Activated naive CD4-positive, alpha-beta T cell treated with anti-CD3 and anti-CD28 coated beads, Interleukin-2, amount 50 U/mL, for 24 hours (primary cell): Measurements from ENCODE around the gene CNTNAP2.
"Not testable (repeated sequence)": the region's sequence is repeated elsewhere in the genome, so short reads cannot be mapped to it uniquely, and the experiment has no call there.

ENCODE experiments used
- H3K27ac Mint-ChIP-seq: one replicate; pipeline ENCODE4 v1.8.0; 2021; ENCODE audit warnings: mild to moderate bottlenecking, mixed read lengths
- H3K27me3 Mint-ChIP-seq: one replicate; pipeline ENCODE4 v1.8.0; 2021; ENCODE audit warnings: mixed read lengths
- H3K36me3 Mint-ChIP-seq: one replicate; pipeline ENCODE4 v1.8.0; 2021; ENCODE audit warnings: mixed read lengths
- H3K4me1 Mint-ChIP-seq: one replicate; pipeline ENCODE4 v1.8.0; 2021; ENCODE audit warnings: mixed read lengths
- H3K4me3 Mint-ChIP-seq: one replicate; pipeline ENCODE4 v1.8.0; 2021; ENCODE audit warnings: mild to moderate bottlenecking, mixed read lengths
- H3K9me3 Mint-ChIP-seq: one replicate; pipeline ENCODE4 v1.8.0; 2021; ENCODE audit warnings: mixed read lengths

CNTNAP2 gene

DNA sequence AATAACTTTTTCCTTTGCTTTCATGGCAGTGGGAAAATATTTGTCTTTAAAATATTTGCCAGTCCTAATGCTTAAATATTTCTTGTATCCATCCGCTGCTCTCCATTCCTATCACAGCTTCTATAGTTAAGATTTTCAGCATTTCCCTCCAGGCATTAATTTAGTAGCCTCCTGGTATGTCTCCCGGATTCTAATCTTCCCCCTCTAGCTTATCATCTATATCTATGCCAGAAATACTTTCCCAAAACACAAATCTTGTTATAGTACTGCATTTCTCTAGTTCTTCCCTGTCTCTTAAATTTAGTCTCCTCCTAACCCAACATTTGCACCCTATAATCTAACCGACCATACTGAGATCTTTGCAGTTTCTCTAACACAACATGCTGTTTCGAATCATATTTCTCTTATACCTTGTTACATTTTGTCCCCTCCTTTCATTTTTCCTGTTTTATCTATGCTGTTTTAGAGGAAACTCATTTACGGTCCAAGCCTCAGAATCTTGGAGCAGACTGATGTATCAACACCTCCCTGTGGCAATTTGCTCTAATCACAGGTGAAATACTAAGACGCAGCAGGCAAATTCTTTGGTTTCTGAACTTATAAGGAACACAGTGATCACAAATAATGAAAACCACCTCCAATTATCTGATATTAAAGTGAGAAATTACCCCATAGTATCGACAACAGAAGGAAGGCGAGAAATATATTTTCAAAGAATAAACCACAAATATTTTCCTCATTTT lies 10.3 kb downstream of the CNTNAP2 start:
- H3K9me3 Mint-ChIP-seq: peaks cover 5% of the 10 kb centered on the region
- no peak overlapping the region for H3K27ac Mint-ChIP-seq

DNA sequence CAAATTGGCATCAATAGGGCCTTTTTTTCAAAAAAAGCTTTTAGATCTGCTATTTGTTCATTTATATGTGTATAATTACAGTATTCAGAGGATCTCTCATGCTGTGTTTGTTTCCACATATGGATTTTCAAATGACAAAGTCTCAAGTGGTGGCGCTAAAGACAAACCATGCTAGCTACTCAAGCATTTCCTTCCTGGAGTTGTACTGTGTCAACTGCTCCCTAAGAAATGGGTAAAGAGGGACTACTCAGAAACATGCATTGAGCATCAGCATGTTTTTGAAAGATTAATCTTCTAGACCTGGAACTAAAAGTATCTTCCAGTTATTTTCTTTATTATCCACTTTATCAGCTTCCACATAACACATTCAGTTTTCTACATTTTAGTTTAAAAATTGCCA lies 12.7 kb downstream of the CNTNAP2 start:
- Mint-ChIP-seq H3K36me3 (no peaks in the 10 kb centered on the region), H3K27ac (no peak overlapping the region), H3K4me3 (no peak overlapping the region), H3K27me3 (no peaks in the 10 kb centered on the region), H3K4me1 (no peaks in the 10 kb centered on the region), H3K9me3 (peaks cover 5% of the 10 kb centered on the region)

More for the DNA sequence above, 10.3 kb downstream of the CNTNAP2 start:
- H3K27me3 Mint-ChIP-seq: no peaks in the 10 kb centered on the region
- H3K4me1 Mint-ChIP-seq: no peaks in the 10 kb centered on the region
- H3K36me3 Mint-ChIP-seq: no peaks in the 10 kb centered on the region
- no peak overlapping the region for H3K4me3 Mint-ChIP-seq

DNA sequence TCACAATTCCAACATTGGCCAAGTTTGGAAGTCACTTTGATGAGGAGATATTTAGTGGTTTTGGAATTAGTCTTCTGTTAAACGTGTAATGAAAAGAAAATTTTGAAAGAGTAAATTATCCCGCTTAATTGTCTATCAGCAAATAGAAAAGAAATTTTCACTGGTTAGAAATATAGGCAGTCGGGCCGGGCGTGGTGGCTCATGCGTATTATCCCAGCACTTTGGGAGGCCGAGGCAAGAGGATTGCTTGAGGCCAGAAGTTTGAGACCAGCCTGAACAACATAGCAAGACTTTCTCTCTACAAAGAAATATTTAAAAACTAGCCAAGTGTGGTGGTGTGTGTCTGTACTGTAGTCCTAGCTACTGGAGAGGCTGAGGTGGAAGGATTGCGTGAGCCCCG lies 13.4 kb downstream of the CNTNAP2 start:
- Mint-ChIP-seq H3K4me1 (no peaks in the 10 kb centered on the region), H3K27ac (no peak overlapping the region), H3K27me3 (no peaks in the 10 kb centered on the region), H3K9me3 (peaks cover 5% of the 10 kb centered on the region), H3K4me3 (no peak overlapping the region), H3K36me3 (no peaks in the 10 kb centered on the region)

- Mint-ChIP-seq H3K4me3 (no peak overlapping the region), H3K9me3 (peaks cover 5% of the 10 kb centered on the region), H3K36me3 (no peaks in the 10 kb centered on the region), H3K4me1 (no peaks in the 10 kb centered on the region), H3K27me3 (no peaks in the 10 kb centered on the region), H3K27ac (no peak overlapping the region)
These were observed 15.1 kb downstream of the CNTNAP2 start for GRCh38 chr7:146131701-146132100.

- Mint-ChIP-seq H3K4me1 (no peaks in the 10 kb centered on the region), H3K36me3 (no peaks in the 10 kb centered on the region), H3K27me3 (no peaks in the 10 kb centered on the region), H3K27ac (no peak overlapping the region), H3K4me3 (no peak overlapping the region), H3K9me3 (peaks cover 5% of the 10 kb centered on the region)
These were observed 19.8 kb downstream of the CNTNAP2 start for GRCh38 chr7:146136357-146136875.

- Mint-ChIP-seq H3K4me1 (no peaks in the 10 kb centered on the region), H3K36me3 (no peaks in the 10 kb centered on the region), H3K27me3 (no peaks in the 10 kb centered on the region), H3K4me3 (no peak overlapping the region), H3K27ac (no peak overlapping the region), H3K9me3 (peaks cover 5% of the 10 kb centered on the region)
These were observed 22.3 kb downstream of the CNTNAP2 start for GRCh38 chr7:146138926-146139325.

- Mint-ChIP-seq H3K9me3 (no peaks in the 10 kb centered on the region), H3K4me3 (no peak overlapping the region), H3K36me3 (no peaks in the 10 kb centered on the region), H3K27ac (no peak overlapping the region), H3K4me1 (no peaks in the 10 kb centered on the region), H3K27me3 (no peaks in the 10 kb centered on the region)
These were observed 30.4 kb downstream of the CNTNAP2 start for GRCh38 chr7:146146831-146147486.

- H3K27me3 Mint-ChIP-seq: no peaks in the 10 kb centered on the region
- H3K4me1 Mint-ChIP-seq: no peaks in the 10 kb centered on the region
- no peaks in the 10 kb centered on the region for H3K36me3 Mint-ChIP-seq
- H3K9me3 Mint-ChIP-seq: no peaks in the 10 kb centered on the region
- no peak overlapping the region for H3K4me3 Mint-ChIP-seq
- no peak overlapping the region for H3K27ac Mint-ChIP-seq
These were observed 33.6 kb downstream of the CNTNAP2 start for GRCh38 chr7:146150153-146150552.

DNA sequence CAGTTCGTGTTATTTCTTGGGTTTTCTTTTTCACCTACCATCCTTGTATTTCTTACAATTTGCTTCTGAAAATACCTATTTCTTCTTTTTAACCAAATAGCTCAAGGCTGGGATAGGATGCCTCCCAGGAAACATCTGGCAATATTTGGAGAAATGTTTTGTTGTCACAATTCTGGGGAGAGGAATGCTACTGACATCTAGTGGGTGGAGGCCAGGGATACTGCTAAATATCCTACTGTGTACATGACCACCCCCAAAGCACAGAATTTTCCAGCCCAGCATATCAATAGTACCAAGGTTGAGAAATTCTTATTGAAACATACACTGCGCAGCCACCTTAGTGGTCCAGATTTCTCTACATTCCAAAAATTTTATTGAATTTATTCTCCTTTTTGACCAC lies 55.5 kb downstream of the CNTNAP2 start:
- Mint-ChIP-seq H3K27ac (no peak overlapping the region), H3K9me3 (peaks cover 11% of the 10 kb centered on the region), H3K4me3 (no peak overlapping the region), H3K4me1 (no peaks in the 10 kb centered on the region), H3K36me3 (no peaks in the 10 kb centered on the region), H3K27me3 (no peaks in the 10 kb centered on the region)

- peaks cover 5% of the 10 kb centered on the region for H3K9me3 Mint-ChIP-seq
- H3K4me1 Mint-ChIP-seq: no peaks in the 10 kb centered on the region
- H3K4me3 Mint-ChIP-seq: no peak overlapping the region
- no peaks in the 10 kb centered on the region for H3K27me3 Mint-ChIP-seq
- no peaks in the 10 kb centered on the region for H3K36me3 Mint-ChIP-seq
- H3K27ac Mint-ChIP-seq: no peak overlapping the region
These were observed 59.1 kb downstream of the CNTNAP2 start for GRCh38 chr7:146175716-146176115.

DNA sequence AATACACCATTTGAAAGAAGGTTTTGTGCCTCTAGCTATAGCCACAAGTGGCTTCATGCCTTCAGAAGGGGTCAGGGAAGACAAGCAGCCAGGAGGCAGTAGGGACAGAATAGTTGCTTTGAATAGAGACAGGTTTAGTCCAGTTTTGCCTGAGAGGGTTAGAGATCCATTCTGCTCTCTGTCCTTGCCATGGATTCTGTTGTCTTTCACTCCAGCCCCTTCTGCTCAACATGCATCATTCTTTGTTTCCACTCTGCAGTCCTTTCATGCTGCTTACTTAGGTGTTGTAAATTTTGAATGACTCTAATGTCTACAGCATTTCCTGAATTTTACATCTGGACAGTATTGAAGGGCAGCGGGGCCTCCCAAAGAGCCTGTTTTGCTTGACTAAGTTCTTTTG lies 60.3 kb downstream of the CNTNAP2 start:
- no peak overlapping the region for H3K4me3 Mint-ChIP-seq
- H3K27me3 Mint-ChIP-seq: no peaks in the 10 kb centered on the region
- no peaks in the 10 kb centered on the region for H3K4me1 Mint-ChIP-seq
- H3K36me3 Mint-ChIP-seq: no peaks in the 10 kb centered on the region
- H3K9me3 Mint-ChIP-seq: peaks cover 5% of the 10 kb centered on the region
- H3K27ac Mint-ChIP-seq: no peak overlapping the region

GRCh38 chr7:146177301-146177700 lies 60.7 kb downstream of the CNTNAP2 start:
- Mint-ChIP-seq H3K4me3 (no peak overlapping the region), H3K36me3 (no peaks in the 10 kb centered on the region), H3K4me1 (no peaks in the 10 kb centered on the region), H3K27me3 (no peaks in the 10 kb centered on the region), H3K27ac (no peak overlapping the region), H3K9me3 (peaks cover 5% of the 10 kb centered on the region)

GRCh38 chr7:146185844-146186243 lies 69.2 kb downstream of the CNTNAP2 start:
- Mint-ChIP-seq H3K27ac (no peak overlapping the region), H3K27me3 (no peaks in the 10 kb centered on the region), H3K36me3 (no peaks in the 10 kb centered on the region), H3K4me3 (no peak overlapping the region), H3K9me3 (peaks cover 13% of the 10 kb centered on the region), H3K4me1 (no peaks in the 10 kb centered on the region)

GRCh38 chr7:146191428-146191827 lies 74.8 kb downstream of the CNTNAP2 start:
- H3K4me3 Mint-ChIP-seq, H3K27ac Mint-ChIP-seq, H3K36me3 Mint-ChIP-seq: not testable (repeated sequence)

GRCh38 chr7:146201945-146202344 lies 85.3 kb downstream of the CNTNAP2 start:
- Mint-ChIP-seq H3K27ac (no peak overlapping the region), H3K4me1 (no peaks in the 10 kb centered on the region), H3K27me3 (no peaks in the 10 kb centered on the region), H3K4me3 (no peak overlapping the region), H3K9me3 (no peaks in the 10 kb centered on the region), H3K36me3 (no peaks in the 10 kb centered on the region)

More at GRCh38 chr7:146191428-146191827, 74.8 kb downstream of the CNTNAP2 start:
- peaks cover 19% of the 10 kb centered on the region for H3K9me3 Mint-ChIP-seq
- H3K4me1 Mint-ChIP-seq, H3K27me3 Mint-ChIP-seq: not testable (repeated sequence)

DNA sequence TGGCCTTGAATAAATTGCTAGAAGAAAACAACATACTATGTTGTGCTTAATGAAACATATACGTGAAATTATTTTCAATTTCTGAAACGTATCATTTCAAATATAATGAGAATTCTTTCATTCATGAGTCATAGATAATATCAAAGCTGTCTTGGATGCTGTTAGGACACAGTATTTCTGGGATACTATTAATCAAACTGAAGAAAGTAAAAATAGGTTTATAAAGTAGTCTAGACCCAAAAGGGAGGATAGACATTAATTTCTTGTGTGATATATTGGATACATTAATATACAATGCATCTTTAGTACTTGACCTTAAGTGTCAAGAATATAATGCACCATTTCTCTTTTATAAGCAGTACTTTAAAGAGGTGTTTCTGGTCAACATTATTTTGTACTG lies 89.7 kb downstream of the CNTNAP2 start:
- no peaks in the 10 kb centered on the region for H3K36me3 Mint-ChIP-seq

More for the DNA sequence above, 89.7 kb downstream of the CNTNAP2 start:
- H3K9me3 Mint-ChIP-seq: no peaks in the 10 kb centered on the region
- no peaks in the 10 kb centered on the region for H3K27me3 Mint-ChIP-seq
- H3K4me3 Mint-ChIP-seq: no peak overlapping the region
- no peak overlapping the region for H3K27ac Mint-ChIP-seq
- no peaks in the 10 kb centered on the region for H3K4me1 Mint-ChIP-seq
